ENCODE data around the gene DHRS1.

DHRS1 gene

GRCh38 chr14:24337144-24337823 is 37.7 kb upstream of the DHRS1 start:
- Histone ChIP-seq H3K4me3 (ENCODE audit: low read depth in 1 of 2, low read length in 2 of 2) (no peak overlapping the region), H3K4me1 (ENCODE audit: insufficient read depth, low read length) (peaks cover 11% of the 10 kb centered on the region), H3K36me3 (ENCODE audit: insufficient read depth, low read length) (no peaks in the 10 kb centered on the region), H3K27ac (ENCODE audit: low read length) (no peak overlapping the region), H4K20me1 (ENCODE audit: insufficient read depth, low read length) (peaks cover 11% of the 10 kb centered on the region), H3K9ac (ENCODE audit: low read depth, low read length) (no peak overlapping the region), H3K9me3 (ENCODE audit: insufficient read depth, low read length, severe bottlenecking) (no peaks in the 10 kb centered on the region), H2AFZ (ENCODE audit: low read depth, low read length) (no peak overlapping the region), H3K4me2 (ENCODE audit: insufficient read depth, low read length) (no peak overlapping the region), H3K27me3 (ENCODE audit: insufficient read depth, low read length, poor library complexity) (peaks cover 29% of the 10 kb centered on the region), H3K79me2 (ENCODE audit: insufficient read depth, low read length) (no peaks in the 10 kb centered on the region)
- no peak for ATAC-seq (ENCODE audit: insufficient read depth, low read depth)
- TF ChIP-seq EZH2 (IDR thresholded peaks at IDR 0.05; ENCODE audit: borderline replicate concordance, low read depth, low read length, severe bottlenecking) (no peak), CTCF (IDR thresholded peaks at IDR 0.05; ENCODE audit: borderline replicate concordance, extremely low read depth, low read length, poor library complexity, severe bottlenecking) (no peak)
- DNase-seq = no peak

- Histone ChIP-seq H2AFZ (ENCODE audit: low read depth, low read length) (no peak overlapping the region), H3K4me3 (ENCODE audit: low read depth in 1 of 2, low read length in 2 of 2) (no peak overlapping the region), H3K27me3 (ENCODE audit: insufficient read depth, low read length, poor library complexity) (peaks cover 19% of the 10 kb centered on the region), H3K4me1 (ENCODE audit: insufficient read depth, low read length) (peaks cover 19% of the 10 kb centered on the region), H4K20me1 (ENCODE audit: insufficient read depth, low read length) (peaks cover 13% of the 10 kb centered on the region), H3K27ac (ENCODE audit: low read length) (no peak overlapping the region), H3K79me2 (ENCODE audit: insufficient read depth, low read length) (no peaks in the 10 kb centered on the region), H3K9ac (ENCODE audit: low read depth, low read length) (no peak overlapping the region), H3K36me3 (ENCODE audit: insufficient read depth, low read length) (no peaks in the 10 kb centered on the region), H3K9me3 (ENCODE audit: insufficient read depth, low read length, severe bottlenecking) (no peaks in the 10 kb centered on the region), H3K4me2 (ENCODE audit: insufficient read depth, low read length) (no peak overlapping the region)
- TF ChIP-seq EZH2 (IDR thresholded peaks at IDR 0.05; ENCODE audit: borderline replicate concordance, low read depth, low read length, severe bottlenecking) (no peak), CTCF (IDR thresholded peaks at IDR 0.05; ENCODE audit: borderline replicate concordance, extremely low read depth, low read length, poor library complexity, severe bottlenecking) (no peak)
- no peak for ATAC-seq (ENCODE audit: insufficient read depth, low read depth)
- no peak for DNase-seq
Measured at GRCh38 chr14:24335461-24336171, 36.0 kb upstream of the DHRS1 start.

- Histone ChIP-seq H3K36me3 (ENCODE audit: insufficient read depth, low read length) (no peaks in the 10 kb centered on the region), H3K9ac (ENCODE audit: low read depth, low read length) (peak within 1 kb of the TSS; percentile 23; the same call in 1 of the 2 replicates), H3K27me3 (ENCODE audit: insufficient read depth, low read length, poor library complexity) (peaks cover 10% of the 10 kb centered on the region), H3K27ac (ENCODE audit: low read length) (no peak within 1 kb of the TSS), H3K4me2 (ENCODE audit: insufficient read depth, low read length) (peak within 1 kb of the TSS; percentile 57), H3K4me1 (ENCODE audit: insufficient read depth, low read length) (peaks cover 19% of the 10 kb centered on the region), H3K4me3 (ENCODE audit: low read depth in 1 of 2, low read length in 2 of 2) (peak within 1 kb of the TSS in 1 of 2 experiments; percentile 39; a peak in 2 of 4 replicates), H4K20me1 (ENCODE audit: insufficient read depth, low read length) (peaks cover 22% of the 10 kb centered on the region), H2AFZ (ENCODE audit: low read depth, low read length) (peak within 1 kb of the TSS; percentile 62; the same call in 1 of the 2 replicates), H3K79me2 (ENCODE audit: insufficient read depth, low read length) (no peaks in the 10 kb centered on the region), H3K9me3 (ENCODE audit: insufficient read depth, low read length, severe bottlenecking) (no peaks in the 10 kb centered on the region)
- TF ChIP-seq CTCF (IDR thresholded peaks at IDR 0.05; ENCODE audit: borderline replicate concordance, extremely low read depth, low read length, poor library complexity, severe bottlenecking) = no peak
- TF ChIP-seq EZH2 (IDR thresholded peaks at IDR 0.05; ENCODE audit: borderline replicate concordance, low read depth, low read length, severe bottlenecking) = no peak
- ATAC-seq (ENCODE audit: insufficient read depth, low read depth) = no peak
- no peak for DNase-seq
Measured at GRCh38 chr14:24334431-24335291, 35.1 kb upstream of the DHRS1 start, which contains the start of gene ADCY4. TSS of gene ADCY4 (minus strand) at chr14:24335071. CDS start at chr14:24334652, 419 bp downstream.
